Karpas-422 (cell line): ENCODE data around the gene RXRB. TPM values are rescaled to one million over a fixed set of nuclear protein-coding genes. Genes with fewer than 3 reads are reported as not detected.

Source experiments
- DNase-seq: peaks from one replicate; pipeline ENCODE4 v3.0.0-alpha.2; 2015
- H2AFZ ChIP-seq: fragments of 200-600 bp; sonication (generic); 2 replicates; pipeline ENCODE4 v1.6.1; 2014; ENCODE audit warnings: antibody characterized with exemption, low read length, mixed read lengths
- H3K27ac ChIP-seq: fragments of 200-600 bp; sonication (generic); 2 replicates; pipeline ENCODE4 v1.5.1; 2014; ENCODE audit warnings: mild to moderate bottlenecking, low read length, moderate library complexity
- H3K27me3 ChIP-seq: fragments of 200-600 bp; sonication (generic); 2 replicates; pipeline ENCODE4 v1.6.1; 2014; ENCODE audit warnings: low read length, mixed read lengths
- H3K36me3 ChIP-seq: fragments of 200-600 bp; sonication (generic); 2 replicates; pipeline ENCODE4 v1.6.1; 2014; ENCODE audit warnings: low read length, mixed read lengths; ENCODE audit not compliant: insufficient read depth
- H3K4me1 ChIP-seq: fragments of 200-600 bp; sonication (generic); 2 replicates; pipeline ENCODE4 v1.6.1; 2014; ENCODE audit warnings: mild to moderate bottlenecking, low read length, mixed read lengths
- H3K4me2 ChIP-seq: fragments of 200-600 bp; sonication (generic); 2 replicates; pipeline ENCODE4 v1.6.1; 2014; ENCODE audit warnings: low read length, low read depth, mild to moderate bottlenecking; ENCODE audit not compliant: poor library complexity, severe bottlenecking
- H3K4me3 ChIP-seq: fragments of 200-600 bp; sonication (generic); 2 replicates; pipeline ENCODE4 v1.5.1; 2014; ENCODE audit warnings: mild to moderate bottlenecking, antibody characterized with exemption, low read length, mixed read lengths
- H3K79me2 ChIP-seq: fragments of 200-600 bp; sonication (generic); 2 replicates; pipeline ENCODE4 v1.6.1; 2014; ENCODE audit warnings: mild to moderate bottlenecking, low read length, mixed read lengths
- H3K9ac ChIP-seq: fragments of 200-600 bp; sonication (generic); 2 replicates; pipeline ENCODE4 v1.6.0; 2014; ENCODE audit warnings: low read length
- H3K9me2 ChIP-seq: fragments of 200-600 bp; sonication (generic), shearing (Covaris generic); replicated peaks from 2 replicates; pipeline ENCODE4 v1.6.0; 2014; ENCODE audit warnings: mild to moderate bottlenecking, low read length, moderate library complexity; ENCODE audit not compliant: insufficient read depth
- H3K9me3 ChIP-seq: fragments of 300-700, 200-600 bp; sonication (generic); 2 replicates; pipeline ENCODE4 v1.6.1; 2014; ENCODE audit warnings: low read length, mixed read lengths
- H4K20me1 ChIP-seq: fragments of 200-600 bp; sonication (generic); 2 replicates; pipeline ENCODE4 v1.6.1; 2014; ENCODE audit warnings: mild to moderate bottlenecking, antibody characterized with exemption, low read length, low read depth; ENCODE audit not compliant: insufficient read depth
- total RNA-seq: library from RNA; depleted of rRNA; stranded (reverse); fragments of >200 nt; shearing (Covaris generic); gene quantifications from 2 replicates; pipeline ENCODE4 v1.2.3, GENCODE V29; 2014; ENCODE audit warnings: low replicate concordance

The RXRB gene
- total RNA-seq, 1 experiment from 2014 or later = 26.2 TPM

- Histone ChIP-seq H3K4me1 (peaks cover 36% of the 10 kb centered on the region), H3K4me2 (peak overlapping the region; percentile 23), H3K27me3 (no peaks in the 10 kb centered on the region), H3K79me2 (peaks cover 49% of the 10 kb centered on the region), H3K4me3 (no peak overlapping the region), H2AFZ (no peak overlapping the region), H3K36me3 (peaks cover 41% of the 10 kb centered on the region), H3K9me2 (no peaks in the 10 kb centered on the region), H4K20me1 (no peaks in the 10 kb centered on the region; the same call in 1 of the 2 replicates), H3K9me3 (no peaks in the 10 kb centered on the region), H3K27ac (no peak overlapping the region), H3K9ac (peak overlapping the region; percentile 100)
- DNase-seq = no peak
Observed at GRCh38 chr6:33198159-33198852, 2.2 kb downstream of the RXRB start.

- Histone ChIP-seq H2AFZ (no peak overlapping the region), H3K9ac (peak overlapping the region; percentile 23), H3K9me2 (no peaks in the 10 kb centered on the region), H3K27ac (no peak overlapping the region), H3K36me3 (peaks cover 34% of the 10 kb centered on the region), H3K4me2 (no peak overlapping the region), H3K79me2 (peaks cover 49% of the 10 kb centered on the region), H4K20me1 (no peaks in the 10 kb centered on the region; the same call in 1 of the 2 replicates), H3K9me3 (no peaks in the 10 kb centered on the region), H3K4me1 (peaks cover 36% of the 10 kb centered on the region), H3K27me3 (no peaks in the 10 kb centered on the region), H3K4me3 (no peak overlapping the region)
- DNase-seq = peak; percentile 88
Observed at GRCh38 chr6:33197431-33198048, 2.9 kb downstream of the RXRB start.

- H3K4me1 ChIP-seq = peaks cover 23% of the 10 kb centered on the region
- H3K4me2 ChIP-seq = no peak overlapping the region
- H3K27ac ChIP-seq = no peak overlapping the region
Observed at GRCh38 chr6:33195304-33196165, 4.9 kb downstream of the RXRB start.

GRCh38 chr6:33194431-33194979 lies 6.0 kb downstream of the RXRB start:
- Histone ChIP-seq H3K9me3 (no peaks in the 10 kb centered on the region), H2AFZ (no peak overlapping the region), H3K36me3 (peaks cover 23% of the 10 kb centered on the region), H3K9me2 (no peaks in the 10 kb centered on the region), H4K20me1 (no peaks in the 10 kb centered on the region; the same call in 1 of the 2 replicates), H3K4me2 (no peak overlapping the region), H3K79me2 (peaks cover 20% of the 10 kb centered on the region), H3K9ac (no peak overlapping the region), H3K27me3 (no peaks in the 10 kb centered on the region), H3K4me3 (no peak overlapping the region), H3K27ac (no peak overlapping the region), H3K4me1 (peaks cover 23% of the 10 kb centered on the region)
- no peak for DNase-seq

More at GRCh38 chr6:33195304-33196165, 4.9 kb downstream of the RXRB start:
- H3K79me2 ChIP-seq = peaks cover 30% of the 10 kb centered on the region
- H3K4me3 ChIP-seq = no peak overlapping the region
- no peak for DNase-seq
- no peaks in the 10 kb centered on the region; the same call in 1 of the 2 replicates for H4K20me1 ChIP-seq
- no peaks in the 10 kb centered on the region for H3K27me3 ChIP-seq
- H2AFZ ChIP-seq = no peak overlapping the region
- H3K9me2 ChIP-seq = no peaks in the 10 kb centered on the region
- no peak overlapping the region for H3K9ac ChIP-seq
- H3K9me3 ChIP-seq = no peaks in the 10 kb centered on the region
- peaks cover 23% of the 10 kb centered on the region for H3K36me3 ChIP-seq

GRCh38 chr6:33193619-33194018 lies 6.8 kb downstream of the RXRB start:
- peaks cover 23% of the 10 kb centered on the region for H3K36me3 ChIP-seq
- H3K79me2 ChIP-seq = peaks cover 12% of the 10 kb centered on the region
- peaks cover 15% of the 10 kb centered on the region for H3K4me1 ChIP-seq
- H2AFZ ChIP-seq = no peak overlapping the region
- no peak overlapping the region for H3K9ac ChIP-seq
- H3K4me2 ChIP-seq = no peak overlapping the region
- no peak for DNase-seq
- no peaks in the 10 kb centered on the region for H3K27me3 ChIP-seq
- no peaks in the 10 kb centered on the region for H3K9me3 ChIP-seq
- no peaks in the 10 kb centered on the region for H3K9me2 ChIP-seq
- no peaks in the 10 kb centered on the region; the same call in 1 of the 2 replicates for H4K20me1 ChIP-seq
- H3K4me3 ChIP-seq = no peak overlapping the region
- no peak overlapping the region for H3K27ac ChIP-seq

GRCh38 chr6:33192671-33193602 lies 7.5 kb downstream of the RXRB start:
- H3K36me3 ChIP-seq = peaks cover 23% of the 10 kb centered on the region
- no peak for DNase-seq
- H3K27me3 ChIP-seq = no peaks in the 10 kb centered on the region
- H3K27ac ChIP-seq = no peak overlapping the region
- H3K4me3 ChIP-seq = no peak overlapping the region
- H2AFZ ChIP-seq = no peak overlapping the region
- no peaks in the 10 kb centered on the region for H3K9me3 ChIP-seq
- H4K20me1 ChIP-seq = no peaks in the 10 kb centered on the region
- no peak overlapping the region for H3K4me2 ChIP-seq
- H3K79me2 ChIP-seq = peaks cover 5% of the 10 kb centered on the region; the same call in 1 of the 2 replicates
- H3K9me2 ChIP-seq = no peaks in the 10 kb centered on the region
- H3K4me1 ChIP-seq = peaks cover 8% of the 10 kb centered on the region
- H3K9ac ChIP-seq = no peak overlapping the region

GRCh38 chr6:33192105-33192646 lies 8.3 kb downstream of the RXRB start, which contains the start of gene COL11A2:
Gene COL11A2 (minus strand): TSS chr6:33192467. CDS start chr6:33192240, 227 bp downstream.
- Histone ChIP-seq H3K36me3 (peaks cover 21% of the 10 kb centered on the region), H3K27me3 (no peaks in the 10 kb centered on the region), H3K4me2 (no peak within 1 kb of the TSS), H3K4me3 (no peak within 1 kb of the TSS), H3K9me2 (no peaks in the 10 kb centered on the region), H3K79me2 (peaks cover 3% of the 10 kb centered on the region; the same call in 1 of the 2 replicates), H4K20me1 (no peaks in the 10 kb centered on the region), H3K9me3 (no peaks in the 10 kb centered on the region), H3K4me1 (peaks cover 6% of the 10 kb centered on the region), H3K9ac (no peak within 1 kb of the TSS), H3K27ac (no peak within 1 kb of the TSS), H2AFZ (no peak within 1 kb of the TSS)
- DNase-seq = no peak
